ENCODE measurements around the gene TMEM132D.

DNA sequence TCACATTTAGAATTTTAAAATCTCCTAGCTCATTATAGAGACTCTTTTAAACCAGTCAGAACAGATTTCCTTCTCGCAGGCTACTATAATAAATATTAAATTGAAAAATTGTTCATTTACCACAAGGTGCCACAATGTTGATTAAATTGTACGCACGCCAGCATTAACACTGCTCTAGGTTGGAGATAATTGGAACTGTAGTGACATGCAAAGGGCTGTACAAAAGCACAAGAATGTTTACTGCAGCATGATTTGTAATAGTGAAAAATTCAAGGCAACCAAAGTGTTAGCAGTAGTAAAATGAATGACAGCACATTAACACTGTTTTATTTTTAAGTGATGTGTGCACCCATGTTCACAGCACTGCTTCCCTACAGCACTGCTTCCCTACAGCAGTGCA, 52.5 kb downstream of the TMEM132D start:
- TF ChIP-seq EZH2phosphoT487 (IDR thresholded peaks at IDR 0.05; ENCODE audit: insufficient read depth, low read depth), result no peak
- TF ChIP-seq EZH2 (IDR thresholded peaks at IDR 0.05; ENCODE audit: insufficient read depth, poor library complexity, severe bottlenecking), result no peak

Data from GM23248 (cell line).